ENCODE measurements around the gene TXNDC2. TPM values are rescaled to one million over a fixed set of nuclear protein-coding genes. Genes with fewer than 3 reads are reported as not detected.
"Not testable (repeated sequence)": the region's sequence is repeated elsewhere in the genome, so short reads cannot be mapped to it uniquely, and the experiment has no call there.

The TXNDC2 gene
- total and polyA plus RNA-seq, 5 experiments from 2014 or later, result not detected

GRCh38 chr18:9912285-9912684 lies 26.5 kb downstream of the TXNDC2 start:
- H3K9me3 Mint-ChIP-seq, ATAC-seq, H3K27me3 Mint-ChIP-seq, DNase-seq, H3K36me3 Mint-ChIP-seq: not testable (repeated sequence)
- peak overlapping the region in 2 of 10 donors; percentile 11 to 98 for H3K27ac Mint-ChIP-seq
- POLR2A ChIA-PET, result interaction anchor here (0.6 to 1.9 kb wide), 2 partner anchors 28 to 613 kb away, joined by 3 to 9 read pairs; partner anchors contain the start of gene NAPG
- peak overlapping the region in 1 of 10 donors; percentile 34 for H3K4me3 Mint-ChIP-seq
- peaks cover 13 to 29% (median 27%) of the 10 kb centered on the region in 4 donors for H3K4me1 Mint-ChIP-seq

GRCh38 chr18:9913151-9913525 lies 27.4 kb downstream of the TXNDC2 start:
- DNase-seq (no peak), ATAC-seq (no peak)
- Mint-ChIP-seq H3K27me3 (peaks cover 0 to 2% (median 1%) of the 10 kb centered on the region in 5 donors), H3K36me3 (no peaks in the 10 kb centered on the region), H3K9me3 (no peaks in the 10 kb centered on the region), H3K4me3 (peak overlapping the region; percentile 85 to 95 (median 90)), H3K27ac (peak overlapping the region; percentile 82 to 98 (median 96)), H3K4me1 (peaks cover 13 to 29% (median 27%) of the 10 kb centered on the region in 4 donors)
- POLR2A ChIA-PET, result interaction anchor here (0.6 to 2.7 kb wide), 12 partner anchors 10 to 1937 kb away, joined by 3 to 19 read pairs (median 8); partner anchors contain the start of genes ANKRD12, NAPG, RALBP1 and TWSG1

GRCh38 chr18:9913526-9914333 lies 28.0 kb downstream of the TXNDC2 start, which contains the start of gene VAPA:
VAPA (plus strand) TSS chr18:9914016; CDS start chr18:9914257, 241 bp downstream.
- peaks cover 13 to 29% (median 27%) of the 10 kb centered on the region in 4 donors for H3K4me1 Mint-ChIP-seq
- no peaks in the 10 kb centered on the region for H3K36me3 Mint-ChIP-seq
- H3K4me3 Mint-ChIP-seq, result peak within 1 kb of the TSS; percentile 85 to 95 (median 92)
- ATAC-seq (peak; percentile 81 to 82), DNase-seq (peak; percentile 88 to 97 (median 92))
- no peaks in the 10 kb centered on the region for H3K9me3 Mint-ChIP-seq
- POLR2A ChIA-PET, result interaction anchor here (0.6 to 2.7 kb wide), 13 partner anchors 9 to 1937 kb away, joined by 3 to 19 read pairs (median 7); partner anchors contain the start of genes ANKRD12, NAPG, RAB12 and RALBP1
- H3K27me3 Mint-ChIP-seq, result peaks cover 0 to 2% (median 0%) of the 10 kb centered on the region in 5 donors
- peak within 1 kb of the TSS; percentile 86 to 98 (median 96) for H3K27ac Mint-ChIP-seq

GRCh38 chr18:9914334-9914583 lies 28.5 kb downstream of the TXNDC2 start:
- Mint-ChIP-seq H3K27me3 (peaks cover 0 to under 1% (median 0%) of the 10 kb centered on the region in 5 donors), H3K4me1 (peaks cover 13 to 29% (median 27%) of the 10 kb centered on the region in 4 donors), H3K27ac (peak overlapping the region in 7 of 10 donors; percentile 58 to 97 (median 93)), H3K4me3 (peak overlapping the region; percentile 64 to 95 (median 90)), H3K9me3 (no peaks in the 10 kb centered on the region), H3K36me3 (no peaks in the 10 kb centered on the region)
- ATAC-seq (no peak), DNase-seq (no peak)
- POLR2A ChIA-PET, result interaction anchor here (1.0 to 2.7 kb wide), 11 partner anchors 8 to 1305 kb away, joined by 3 to 19 read pairs (median 8); partner anchors contain the start of genes ANKRD12, NAPG, RAB12 and RALBP1

GRCh38 chr18:9914584-9915290 lies 29.0 kb downstream of the TXNDC2 start:
- POLR2A ChIA-PET, result interaction anchor here (0.6 to 2.7 kb wide), 11 partner anchors 8 to 1306 kb away, joined by 3 to 19 read pairs (median 5); partner anchors contain the start of genes ANKRD12, RAB12 and TWSG1
- ATAC-seq (peak; percentile 38 to 41), DNase-seq (peak; percentile 63 to 87 (median 77))
- Mint-ChIP-seq H3K36me3 (no peaks in the 10 kb centered on the region), H3K4me3 (peak overlapping the region; percentile 85 to 95 (median 89)), H3K9me3 (no peaks in the 10 kb centered on the region), H3K27me3 (no peaks in the 10 kb centered on the region), H3K27ac (peak overlapping the region; percentile 78 to 98 (median 94)), H3K4me1 (peaks cover 13 to 29% (median 27%) of the 10 kb centered on the region in 4 donors)

GRCh38 chr18:9915291-9916076 lies 29.7 kb downstream of the TXNDC2 start:
- ATAC-seq (no peak), DNase-seq (no peak)
- POLR2A ChIA-PET, result interaction anchor here (0.6 to 2.7 kb wide), 10 partner anchors 8 to 1306 kb away, joined by 3 to 19 read pairs (median 5); partner anchors contain the start of genes RAB12 and TWSG1
- H3K4me3 Mint-ChIP-seq, result peak overlapping the region; percentile 85 to 95 (median 89)
- peaks cover 13 to 29% (median 27%) of the 10 kb centered on the region in 4 donors for H3K4me1 Mint-ChIP-seq
- H3K9me3 Mint-ChIP-seq, result no peaks in the 10 kb centered on the region
- H3K36me3 Mint-ChIP-seq, result no peaks in the 10 kb centered on the region
- H3K27me3 Mint-ChIP-seq, result no peaks in the 10 kb centered on the region
- H3K27ac Mint-ChIP-seq, result peak overlapping the region; percentile 78 to 98 (median 94)

GRCh38 chr18:9916077-9916639 lies 30.4 kb downstream of the TXNDC2 start:
- no peaks in the 10 kb centered on the region for H3K27me3 Mint-ChIP-seq
- peak overlapping the region; percentile 27 to 98 (median 72) for H3K27ac Mint-ChIP-seq
- H3K4me3 Mint-ChIP-seq, result peak overlapping the region; percentile 85 to 95 (median 89)
- peaks cover 13 to 28% (median 27%) of the 10 kb centered on the region in 4 donors for H3K4me1 Mint-ChIP-seq
- no peak for DNase-seq
- POLR2A ChIA-PET, result no interaction called here
- no peaks in the 10 kb centered on the region for H3K36me3 Mint-ChIP-seq
- H3K9me3 Mint-ChIP-seq, result no peaks in the 10 kb centered on the region
- ATAC-seq, result no peak

- no peak for DNase-seq
- POLR2A ChIA-PET, result no interaction called here
- Mint-ChIP-seq H3K9me3 (no peaks in the 10 kb centered on the region), H3K27me3 (no peaks in the 10 kb centered on the region), H3K4me1 (peaks cover 13 to 29% (median 27%) of the 10 kb centered on the region in 4 donors), H3K36me3 (no peaks in the 10 kb centered on the region), H3K27ac (peak overlapping the region in 3 of 10 donors; percentile 27 to 98 (median 64)), H3K4me3 (peak overlapping the region in 9 of 10 donors; percentile 16 to 95 (median 88))
- no peak for ATAC-seq
Measured at GRCh38 chr18:9916808-9917207, 31.0 kb downstream of the TXNDC2 start.

- no peak overlapping the region for H3K27ac Mint-ChIP-seq
- H3K27me3 Mint-ChIP-seq, result no peaks in the 10 kb centered on the region
- POLR2A ChIA-PET, result interaction anchor here (0.6 kb wide), 1 partner anchor 28 kb away, joined by 3 read pairs; no protein-coding TSS in a partner anchor
- H3K4me3 Mint-ChIP-seq, result no peak overlapping the region
- no peaks in the 10 kb centered on the region for H3K36me3 Mint-ChIP-seq
- DNase-seq, result no peak
- peaks cover 17 to 35% (median 28%) of the 10 kb centered on the region in 4 donors for H3K4me1 Mint-ChIP-seq
- no peaks in the 10 kb centered on the region for H3K9me3 Mint-ChIP-seq
- no peak for ATAC-seq
Measured at GRCh38 chr18:9918016-9918680, 32.4 kb downstream of the TXNDC2 start.

- Mint-ChIP-seq H3K4me1 (peaks cover 22 to 47% (median 34%) of the 10 kb centered on the region in 4 donors), H3K9me3 (no peaks in the 10 kb centered on the region), H3K36me3 (no peaks in the 10 kb centered on the region), H3K27ac (no peak overlapping the region), H3K4me3 (no peak overlapping the region), H3K27me3 (no peaks in the 10 kb centered on the region)
- ATAC-seq (no peak), DNase-seq (no peak)
- POLR2A ChIA-PET, result no interaction called here
Measured at GRCh38 chr18:9919564-9920232, 33.9 kb downstream of the TXNDC2 start.

Data from naive thymus-derived CD8-positive, alpha-beta T cell (primary cell).